ENCODE measurements around the gene HOXA2. TPM values are rescaled to one million over a fixed set of nuclear protein-coding genes. Genes with fewer than 3 reads are reported as not detected.

The HOXA2 gene
- total and polyA plus RNA-seq, 2 of the 13 experiments (the other 11 are each of a cell fraction or from before 2014, with no cell fraction given): 0.22 to 0.29 TPM

DNA sequence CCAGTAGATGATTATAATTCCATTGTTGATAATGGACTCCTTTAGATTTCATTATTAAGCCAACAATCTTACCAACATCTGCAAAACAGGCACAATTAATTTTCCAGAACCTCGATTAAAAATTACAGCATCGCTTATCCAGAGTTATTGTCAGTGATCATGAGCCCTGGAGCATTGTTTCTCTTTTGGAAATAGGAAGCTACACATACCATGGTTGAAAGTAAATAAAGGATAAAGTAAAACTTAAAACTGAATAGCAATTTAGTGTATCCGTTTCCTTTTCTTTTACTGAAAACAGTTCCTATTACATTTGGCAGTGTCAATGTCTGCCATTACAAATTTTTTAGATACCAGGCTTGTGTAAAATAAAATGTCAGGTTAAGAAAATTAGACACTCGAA is 9.9 kb upstream of the HOXA2 start (continued):
- TF ChIP-seq, protein P1, sequence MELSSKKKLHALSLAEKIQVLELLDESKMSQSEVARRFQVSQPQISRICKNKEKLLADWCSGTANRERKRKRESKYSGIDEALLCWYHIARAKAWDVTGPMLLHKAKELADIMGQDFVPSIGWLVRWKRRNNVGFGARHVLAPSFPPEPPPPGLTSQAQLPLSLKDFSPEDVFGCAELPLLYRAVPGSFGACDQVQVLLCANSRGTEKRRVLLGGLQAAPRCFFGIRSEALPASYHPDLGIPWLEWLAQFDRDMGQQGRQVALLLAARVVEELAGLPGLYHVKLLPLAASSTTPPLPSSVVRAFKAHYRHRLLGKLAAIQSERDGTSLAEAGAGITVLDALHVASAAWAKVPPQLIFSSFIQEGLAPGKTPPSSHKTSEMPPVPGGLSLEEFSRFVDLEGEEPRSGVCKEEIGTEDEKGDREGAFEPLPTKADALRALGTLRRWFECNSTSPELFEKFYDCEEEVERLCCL (CRISPR knock-in tag; IDR thresholded peaks at IDR 0.05; ENCODE audit: borderline replicate concordance): no peak
- no peak for TF ChIP-seq EEA1 (CRISPR knock-in tag; IDR thresholded peaks at IDR 0.05; ENCODE audit: borderline replicate concordance)
- TF ChIP-seq, protein P2, sequence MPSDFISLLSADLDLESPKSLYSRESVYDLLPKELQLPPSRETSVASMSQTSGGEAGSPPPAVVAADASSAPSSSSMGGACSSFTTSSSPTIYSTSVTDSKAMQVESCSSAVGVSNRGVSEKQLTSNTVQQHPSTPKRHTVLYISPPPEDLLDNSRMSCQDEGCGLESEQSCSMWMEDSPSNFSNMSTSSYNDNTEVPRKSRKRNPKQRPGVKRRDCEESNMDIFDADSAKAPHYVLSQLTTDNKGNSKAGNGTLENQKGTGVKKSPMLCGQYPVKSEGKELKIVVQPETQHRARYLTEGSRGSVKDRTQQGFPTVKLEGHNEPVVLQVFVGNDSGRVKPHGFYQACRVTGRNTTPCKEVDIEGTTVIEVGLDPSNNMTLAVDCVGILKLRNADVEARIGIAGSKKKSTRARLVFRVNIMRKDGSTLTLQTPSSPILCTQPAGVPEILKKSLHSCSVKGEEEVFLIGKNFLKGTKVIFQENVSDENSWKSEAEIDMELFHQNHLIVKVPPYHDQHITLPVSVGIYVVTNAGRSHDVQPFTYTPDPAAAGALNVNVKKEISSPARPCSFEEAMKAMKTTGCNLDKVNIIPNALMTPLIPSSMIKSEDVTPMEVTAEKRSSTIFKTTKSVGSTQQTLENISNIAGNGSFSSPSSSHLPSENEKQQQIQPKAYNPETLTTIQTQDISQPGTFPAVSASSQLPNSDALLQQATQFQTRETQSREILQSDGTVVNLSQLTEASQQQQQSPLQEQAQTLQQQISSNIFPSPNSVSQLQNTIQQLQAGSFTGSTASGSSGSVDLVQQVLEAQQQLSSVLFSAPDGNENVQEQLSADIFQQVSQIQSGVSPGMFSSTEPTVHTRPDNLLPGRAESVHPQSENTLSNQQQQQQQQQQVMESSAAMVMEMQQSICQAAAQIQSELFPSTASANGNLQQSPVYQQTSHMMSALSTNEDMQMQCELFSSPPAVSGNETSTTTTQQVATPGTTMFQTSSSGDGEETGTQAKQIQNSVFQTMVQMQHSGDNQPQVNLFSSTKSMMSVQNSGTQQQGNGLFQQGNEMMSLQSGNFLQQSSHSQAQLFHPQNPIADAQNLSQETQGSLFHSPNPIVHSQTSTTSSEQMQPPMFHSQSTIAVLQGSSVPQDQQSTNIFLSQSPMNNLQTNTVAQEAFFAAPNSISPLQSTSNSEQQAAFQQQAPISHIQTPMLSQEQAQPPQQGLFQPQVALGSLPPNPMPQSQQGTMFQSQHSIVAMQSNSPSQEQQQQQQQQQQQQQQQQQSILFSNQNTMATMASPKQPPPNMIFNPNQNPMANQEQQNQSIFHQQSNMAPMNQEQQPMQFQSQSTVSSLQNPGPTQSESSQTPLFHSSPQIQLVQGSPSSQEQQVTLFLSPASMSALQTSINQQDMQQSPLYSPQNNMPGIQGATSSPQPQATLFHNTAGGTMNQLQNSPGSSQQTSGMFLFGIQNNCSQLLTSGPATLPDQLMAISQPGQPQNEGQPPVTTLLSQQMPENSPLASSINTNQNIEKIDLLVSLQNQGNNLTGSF (CRISPR knock-in tag; IDR thresholded peaks at IDR 0.05): no peak
- TF ChIP-seq ZBTB21 (CRISPR knock-in tag; IDR thresholded peaks at IDR 0.05): no peak
- TF ChIP-seq, protein P3, sequence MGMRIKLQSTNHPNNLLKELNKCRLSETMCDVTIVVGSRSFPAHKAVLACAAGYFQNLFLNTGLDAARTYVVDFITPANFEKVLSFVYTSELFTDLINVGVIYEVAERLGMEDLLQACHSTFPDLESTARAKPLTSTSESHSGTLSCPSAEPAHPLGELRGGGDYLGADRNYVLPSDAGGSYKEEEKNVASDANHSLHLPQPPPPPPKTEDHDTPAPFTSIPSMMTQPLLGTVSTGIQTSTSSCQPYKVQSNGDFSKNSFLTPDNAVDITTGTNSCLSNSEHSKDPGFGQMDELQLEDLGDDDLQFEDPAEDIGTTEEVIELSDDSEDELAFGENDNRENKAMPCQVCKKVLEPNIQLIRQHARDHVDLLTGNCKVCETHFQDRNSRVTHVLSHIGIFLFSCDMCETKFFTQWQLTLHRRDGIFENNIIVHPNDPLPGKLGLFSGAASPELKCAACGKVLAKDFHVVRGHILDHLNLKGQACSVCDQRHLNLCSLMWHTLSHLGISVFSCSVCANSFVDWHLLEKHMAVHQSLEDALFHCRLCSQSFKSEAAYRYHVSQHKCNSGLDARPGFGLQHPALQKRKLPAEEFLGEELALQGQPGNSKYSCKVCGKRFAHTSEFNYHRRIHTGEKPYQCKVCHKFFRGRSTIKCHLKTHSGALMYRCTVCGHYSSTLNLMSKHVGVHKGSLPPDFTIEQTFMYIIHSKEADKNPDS (CRISPR knock-in tag; IDR thresholded peaks at IDR 0.05): no peak
- no peak for TF ChIP-seq ZNF280D (CRISPR knock-in tag; IDR thresholded peaks at IDR 0.05)

All from HepG2 (cell line).